H1 (cell line): ENCODE data around the gene ARV1. TPM values are rescaled to one million over a fixed set of nuclear protein-coding genes. Genes with fewer than 3 reads are reported as not detected.

Experiments
- CHD2 ChIP-seq: IDR thresholded peaks from 2 replicates; pipeline ENCODE4 v1.6.1; 2012; ENCODE audit warnings: low read length, improper control_type of control experiment
- HDAC2 ChIP-seq, 2 experiments: fragments of 300-600 bp in 1 of 2; sonication (generic) in 1 of 2; IDR thresholded peaks; 2 replicates each; pipeline ENCODE4 v1.6.1; 2011 to 2012; ENCODE audit warnings: low read depth in 2 of 2, low read length in 2 of 2, mild to moderate bottlenecking in 2 of 2, moderate library complexity in 2 of 2, borderline replicate concordance in 1 of 2, inconsistent platforms in 1 of 2
- TCF12 ChIP-seq: IDR thresholded peaks from 2 replicates; pipeline ENCODE4 v1.6.1; 2011; ENCODE audit warnings: low read depth, mild to moderate bottlenecking, low read length
- polyA plus RNA-seq, 7 experiments: library from polyadenylated mRNA; depleted of rRNA in 3 of 7; stranded (reverse) in 5 of 7; unstranded in 2 of 7; fragments of >200 nt in 5 of 7; fragments of 200-250 nt in 2 of 7; gene quantifications; 1 replicate in 5 of 7; 2 replicates in 1 of 7; 4 replicates in 1 of 7; pipeline versions ENCODE4 v1.2.1 to v1.2.3, GENCODE V29; 2011 to 2013; ENCODE audit warnings: missing spikeins in 2 of 7, mixed read lengths in 2 of 7
- total RNA-seq: library from RNA; stranded (reverse); fragmentation: NEBNext Ultra II Directional; extraction: Animal tissue kit (Norgen Biotek cat#: 25700); gene quantifications from 2 replicates; pipeline ENCODE4 v1.2.1, GENCODE V29; 2021
- TF ChIP-seq, protein P1 (sequence below): fragments of 300-600 bp; sonication (generic); IDR thresholded peaks from 2 replicates; pipeline ENCODE4 v1.7.1; 2012; ENCODE audit warnings: low read length, moderate library complexity, mild to moderate bottlenecking, inconsistent platforms; ENCODE audit not compliant: insufficient replicate concordance

ARV1 gene
- total and polyA plus RNA-seq, 2 of the 8 experiments (the other 6 are each of a cell fraction or from before 2014, with no cell fraction given): 13.1 to 13.4 TPM

- TF ChIP-seq, protein P1, sequence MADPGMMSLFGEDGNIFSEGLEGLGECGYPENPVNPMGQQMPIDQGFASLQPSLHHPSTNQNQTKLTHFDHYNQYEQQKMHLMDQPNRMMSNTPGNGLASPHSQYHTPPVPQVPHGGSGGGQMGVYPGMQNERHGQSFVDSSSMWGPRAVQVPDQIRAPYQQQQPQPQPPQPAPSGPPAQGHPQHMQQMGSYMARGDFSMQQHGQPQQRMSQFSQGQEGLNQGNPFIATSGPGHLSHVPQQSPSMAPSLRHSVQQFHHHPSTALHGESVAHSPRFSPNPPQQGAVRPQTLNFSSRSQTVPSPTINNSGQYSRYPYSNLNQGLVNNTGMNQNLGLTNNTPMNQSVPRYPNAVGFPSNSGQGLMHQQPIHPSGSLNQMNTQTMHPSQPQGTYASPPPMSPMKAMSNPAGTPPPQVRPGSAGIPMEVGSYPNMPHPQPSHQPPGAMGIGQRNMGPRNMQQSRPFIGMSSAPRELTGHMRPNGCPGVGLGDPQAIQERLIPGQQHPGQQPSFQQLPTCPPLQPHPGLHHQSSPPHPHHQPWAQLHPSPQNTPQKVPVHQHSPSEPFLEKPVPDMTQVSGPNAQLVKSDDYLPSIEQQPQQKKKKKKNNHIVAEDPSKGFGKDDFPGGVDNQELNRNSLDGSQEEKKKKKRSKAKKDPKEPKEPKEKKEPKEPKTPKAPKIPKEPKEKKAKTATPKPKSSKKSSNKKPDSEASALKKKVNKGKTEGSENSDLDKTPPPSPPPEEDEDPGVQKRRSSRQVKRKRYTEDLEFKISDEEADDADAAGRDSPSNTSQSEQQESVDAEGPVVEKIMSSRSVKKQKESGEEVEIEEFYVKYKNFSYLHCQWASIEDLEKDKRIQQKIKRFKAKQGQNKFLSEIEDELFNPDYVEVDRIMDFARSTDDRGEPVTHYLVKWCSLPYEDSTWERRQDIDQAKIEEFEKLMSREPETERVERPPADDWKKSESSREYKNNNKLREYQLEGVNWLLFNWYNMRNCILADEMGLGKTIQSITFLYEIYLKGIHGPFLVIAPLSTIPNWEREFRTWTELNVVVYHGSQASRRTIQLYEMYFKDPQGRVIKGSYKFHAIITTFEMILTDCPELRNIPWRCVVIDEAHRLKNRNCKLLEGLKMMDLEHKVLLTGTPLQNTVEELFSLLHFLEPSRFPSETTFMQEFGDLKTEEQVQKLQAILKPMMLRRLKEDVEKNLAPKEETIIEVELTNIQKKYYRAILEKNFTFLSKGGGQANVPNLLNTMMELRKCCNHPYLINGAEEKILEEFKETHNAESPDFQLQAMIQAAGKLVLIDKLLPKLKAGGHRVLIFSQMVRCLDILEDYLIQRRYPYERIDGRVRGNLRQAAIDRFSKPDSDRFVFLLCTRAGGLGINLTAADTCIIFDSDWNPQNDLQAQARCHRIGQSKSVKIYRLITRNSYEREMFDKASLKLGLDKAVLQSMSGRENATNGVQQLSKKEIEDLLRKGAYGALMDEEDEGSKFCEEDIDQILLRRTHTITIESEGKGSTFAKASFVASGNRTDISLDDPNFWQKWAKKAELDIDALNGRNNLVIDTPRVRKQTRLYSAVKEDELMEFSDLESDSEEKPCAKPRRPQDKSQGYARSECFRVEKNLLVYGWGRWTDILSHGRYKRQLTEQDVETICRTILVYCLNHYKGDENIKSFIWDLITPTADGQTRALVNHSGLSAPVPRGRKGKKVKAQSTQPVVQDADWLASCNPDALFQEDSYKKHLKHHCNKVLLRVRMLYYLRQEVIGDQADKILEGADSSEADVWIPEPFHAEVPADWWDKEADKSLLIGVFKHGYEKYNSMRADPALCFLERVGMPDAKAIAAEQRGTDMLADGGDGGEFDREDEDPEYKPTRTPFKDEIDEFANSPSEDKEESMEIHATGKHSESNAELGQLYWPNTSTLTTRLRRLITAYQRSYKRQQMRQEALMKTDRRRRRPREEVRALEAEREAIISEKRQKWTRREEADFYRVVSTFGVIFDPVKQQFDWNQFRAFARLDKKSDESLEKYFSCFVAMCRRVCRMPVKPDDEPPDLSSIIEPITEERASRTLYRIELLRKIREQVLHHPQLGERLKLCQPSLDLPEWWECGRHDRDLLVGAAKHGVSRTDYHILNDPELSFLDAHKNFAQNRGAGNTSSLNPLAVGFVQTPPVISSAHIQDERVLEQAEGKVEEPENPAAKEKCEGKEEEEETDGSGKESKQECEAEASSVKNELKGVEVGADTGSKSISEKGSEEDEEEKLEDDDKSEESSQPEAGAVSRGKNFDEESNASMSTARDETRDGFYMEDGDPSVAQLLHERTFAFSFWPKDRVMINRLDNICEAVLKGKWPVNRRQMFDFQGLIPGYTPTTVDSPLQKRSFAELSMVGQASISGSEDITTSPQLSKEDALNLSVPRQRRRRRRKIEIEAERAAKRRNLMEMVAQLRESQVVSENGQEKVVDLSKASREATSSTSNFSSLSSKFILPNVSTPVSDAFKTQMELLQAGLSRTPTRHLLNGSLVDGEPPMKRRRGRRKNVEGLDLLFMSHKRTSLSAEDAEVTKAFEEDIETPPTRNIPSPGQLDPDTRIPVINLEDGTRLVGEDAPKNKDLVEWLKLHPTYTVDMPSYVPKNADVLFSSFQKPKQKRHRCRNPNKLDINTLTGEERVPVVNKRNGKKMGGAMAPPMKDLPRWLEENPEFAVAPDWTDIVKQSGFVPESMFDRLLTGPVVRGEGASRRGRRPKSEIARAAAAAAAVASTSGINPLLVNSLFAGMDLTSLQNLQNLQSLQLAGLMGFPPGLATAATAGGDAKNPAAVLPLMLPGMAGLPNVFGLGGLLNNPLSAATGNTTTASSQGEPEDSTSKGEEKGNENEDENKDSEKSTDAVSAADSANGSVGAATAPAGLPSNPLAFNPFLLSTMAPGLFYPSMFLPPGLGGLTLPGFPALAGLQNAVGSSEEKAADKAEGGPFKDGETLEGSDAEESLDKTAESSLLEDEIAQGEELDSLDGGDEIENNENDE: no peak
- TF ChIP-seq CHD2: no peak
- TF ChIP-seq TCF12: no peak
- no peak for TF ChIP-seq HDAC2 (IDR thresholded peaks at IDR 0.05; ENCODE audit: borderline replicate concordance in 1 of 2, low read depth in 2 of 2, low read length in 2 of 2)
Observed at GRCh38 chr1:231032963-231033362, 54.1 kb downstream of the ARV1 start (continued).
